ENCODE measurements around the gene AKIRIN2. TPM values are rescaled to one million over a fixed set of nuclear protein-coding genes. Genes with fewer than 3 reads are reported as not detected.

The AKIRIN2 gene
- total and polyA plus RNA-seq, 9 of the 15 experiments (the other 6 are each of a cell fraction or from before 2014, with no cell fraction given) = 5.8 to 63.9 (median 28.1) TPM

- TF ChIP-seq MGA (IDR thresholded peaks at IDR 0.05) (peak; percentile 72), SMAD3 (CRISPR knock-in tag; conservative IDR thresholded peaks at IDR 0.05) (peak; percentile 84; the same call in 1 of the 2 replicates), ZNF79 (CRISPR knock-in tag; IDR thresholded peaks at IDR 0.05; ENCODE audit: low read depth) (no peak; the same call in 1 of the 2 replicates), ZNF316 (IDR thresholded peaks at IDR 0.05) (no peak), NR2C1 (IDR thresholded peaks at IDR 0.05) (no peak), NR2C1 (tag; IDR thresholded peaks at IDR 0.05) (peak; percentile 80), DIDO1 (tag; IDR thresholded peaks at IDR 0.05; ENCODE audit: low read depth) (no peak), DDX20 (tag; IDR thresholded peaks at IDR 0.05; ENCODE audit: low read depth) (0 out of 2 replicates have a peak, but pooled peaks have one; percentile 56), RUNX1 (IDR thresholded peaks at IDR 0.05; ENCODE audit: low read depth) (no peak), ETV5 (CRISPR knock-in tag; IDR thresholded peaks at IDR 0.05; ENCODE audit: low read depth) (peak; percentile 55; the same call in 1 of the 2 replicates), PBX2 (CRISPR knock-in tag; IDR thresholded peaks at IDR 0.05; ENCODE audit: low read depth) (no peak), PBX2 (tag; conservative IDR thresholded peaks at IDR 0.05; ENCODE audit: low read depth) (0 out of 2 replicates have a peak, but pooled peaks have one; percentile 5), ETV1 (tag; conservative IDR thresholded peaks at IDR 0.05; ENCODE audit: low read depth) (peak; percentile 78)
These were observed 40.1 kb upstream of the AKIRIN2 start (continued) for GRCh38 chr6:87742106-87742505.
